Sciatic nerve (tissue), 2 donors: ENCODE data around the gene SNTA1. TPM values are rescaled to one million over a fixed set of nuclear protein-coding genes. Genes with fewer than 3 reads are reported as not detected.
"Not testable (repeated sequence)": the region's sequence is repeated elsewhere in the genome, so short reads cannot be mapped to it uniquely, and the experiment has no call there.

ENCODE experiments used
- ATAC-seq: fragments of 200-7000 bp; cut with Tn5 transposase; one replicate; pipeline ENCODE4 v1.9.1; 2020; ENCODE audit warnings: mild to moderate bottlenecking, moderate library complexity
- DNase-seq: peaks from one replicate; pipeline ENCODE4 v3.0.0-alpha.2; 2020; ENCODE audit warnings: low spot score
- intact Hi-C: fragments of 100-400 bp; cut with DNase I; formaldehyde crosslinking; loops from one replicate; pipeline ENCODE4 v1.14.2; 2022
- total RNA-seq: library from RNA; stranded (reverse); fragmentation: NEBNext Ultra II Directional; extraction: Animal tissue kit (Norgen Biotek cat#: 25700); gene quantifications from one replicate; pipeline ENCODE4 v1.2.1, GENCODE V29; 2021
- donor health status: DM: no; HTN: no; CAD: no.
- donor health status: DM: no; HTN: no; CAD: no.

SNTA1 gene
- total RNA-seq, 1 donor from 2014 or later: 47.1 TPM

- DNase-seq (no peak), ATAC-seq (no peak)
- intact Hi-C loops: no loop called here
Observed at GRCh38 chr20:33407796-33408195, 35.8 kb downstream of the SNTA1 start.

GRCh38 chr20:33407251-33407650 lies 36.3 kb downstream of the SNTA1 start:
- ATAC-seq (no peak), DNase-seq (no peak)
- intact Hi-C loops: no loop called here

DNA sequence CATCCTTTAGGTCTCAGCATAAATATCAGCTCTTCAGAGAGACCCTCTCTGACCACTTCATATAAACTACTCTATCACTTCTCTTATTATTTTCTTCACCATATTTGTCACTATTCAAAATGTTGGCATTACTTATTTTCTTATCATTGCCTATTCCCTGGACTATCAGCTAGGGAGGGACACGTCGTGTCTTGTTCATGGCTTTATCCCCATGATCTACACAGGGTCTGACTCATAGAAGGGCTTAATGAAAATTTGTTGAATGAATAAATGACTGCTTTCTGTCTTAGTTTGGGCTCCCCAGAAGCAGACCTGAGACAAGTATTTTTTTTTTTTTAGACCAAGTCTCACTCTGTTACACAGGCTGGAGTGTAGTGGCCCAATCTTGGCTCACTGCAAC lies 39.3 kb downstream of the SNTA1 start:
- ATAC-seq: no peak
- no peak for DNase-seq
- intact Hi-C loops: no loop called here

- ATAC-seq (peak; percentile 49), DNase-seq (no peak)
- intact Hi-C loops: no loop called here
Observed at GRCh38 chr20:33401921-33402369, 41.6 kb downstream of the SNTA1 start.

DNA sequence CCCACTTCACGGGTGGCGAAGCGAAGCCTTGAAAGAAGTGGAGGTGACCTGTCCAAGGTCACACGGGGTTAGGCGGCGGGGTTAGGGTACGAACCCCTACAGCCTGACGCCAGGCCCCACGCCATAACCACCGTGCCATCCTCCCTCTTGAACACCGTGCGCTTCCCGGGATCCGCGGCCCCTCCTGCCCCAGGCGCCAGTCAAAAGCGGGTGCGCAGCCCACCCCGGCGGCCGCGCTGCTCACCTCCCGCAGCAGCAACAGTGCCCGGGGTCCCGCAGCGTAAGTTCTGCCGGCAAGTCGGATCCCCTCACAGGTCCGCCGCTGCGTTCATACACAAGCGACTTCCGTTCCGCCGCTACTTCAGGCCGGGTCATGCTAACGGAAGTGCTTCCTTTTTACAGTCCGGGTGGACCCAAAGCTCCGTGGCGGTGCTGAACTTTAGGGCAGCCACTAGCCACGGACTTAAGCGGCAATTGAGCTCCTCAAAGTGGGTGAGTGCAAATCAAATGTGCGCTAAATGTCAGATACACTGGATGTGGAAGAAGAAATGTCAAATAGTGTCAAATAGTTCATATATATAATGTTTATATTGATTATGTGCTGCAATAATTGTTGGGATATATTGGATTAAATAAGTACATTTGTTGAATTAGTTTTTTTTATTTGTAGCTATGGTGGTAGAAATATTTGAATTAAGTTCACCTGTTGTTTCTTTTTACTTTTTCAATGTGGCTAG lies 42.2 kb downstream of the SNTA1 start, which contains the start of gene CDK5RAP1:
CDK5RAP1 (minus strand) TSS at position 336 of the 737 bp plus-strand sequence. CDS start 4,455 bp downstream, outside the sequence.
- intact Hi-C loops: no loop called here
- ATAC-seq (peak; percentile 96), DNase-seq (peak; percentile 87)

- intact Hi-C loops: no loop called here
- ATAC-seq (no peak), DNase-seq (no peak)
Observed at GRCh38 chr20:33400812-33401183, 42.8 kb downstream of the SNTA1 start.

GRCh38 chr20:33399924-33400323 lies 43.6 kb downstream of the SNTA1 start:
- intact Hi-C loops: no loop called here
- ATAC-seq (no peak), DNase-seq (no peak)

GRCh38 chr20:33394718-33395117 lies 48.8 kb downstream of the SNTA1 start:
- ATAC-seq (no peak), DNase-seq (no peak)
- intact Hi-C loops: no loop called here

- intact Hi-C loops: no loop called here
- DNase-seq: no peak
- ATAC-seq: peak; percentile 14
Observed at GRCh38 chr20:33393609-33394008, 50.0 kb downstream of the SNTA1 start.

DNA sequence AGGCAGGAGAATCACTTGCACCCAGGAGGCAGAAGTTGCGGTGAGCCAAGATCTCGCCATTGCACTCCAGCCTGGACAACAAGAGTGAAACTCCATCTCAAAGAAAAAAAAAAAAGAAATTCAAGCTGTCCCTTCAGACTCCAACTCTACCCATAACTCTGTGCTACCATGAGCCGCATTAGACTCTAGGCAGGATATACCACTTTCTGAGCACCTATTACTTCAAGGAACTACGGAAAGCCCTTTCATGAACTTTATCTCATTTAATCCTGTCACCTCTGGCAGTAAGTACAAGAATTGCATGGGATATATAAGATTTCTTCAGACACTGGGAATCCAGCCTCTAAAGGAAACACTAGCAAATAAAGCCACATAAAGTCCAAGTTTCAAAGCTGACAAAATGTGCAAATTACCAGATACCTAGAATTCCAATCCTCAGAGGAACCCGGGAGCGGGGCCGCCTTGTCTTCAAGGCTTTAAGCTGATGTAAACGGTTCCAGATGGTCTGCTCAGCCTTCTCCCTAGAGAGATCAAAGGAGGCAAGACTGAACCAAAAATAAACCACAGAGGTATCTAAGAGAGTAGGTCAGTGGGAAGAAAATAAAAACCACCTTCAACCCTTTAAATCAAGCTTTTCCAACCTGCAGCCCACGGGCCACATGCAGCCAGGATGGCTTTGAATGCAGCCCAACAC lies 51.7 kb downstream of the SNTA1 start:
- intact Hi-C loops: no loop called here
- DNase-seq (no peak), ATAC-seq (peak; percentile 85)

GRCh38 chr20:33389326-33389725 lies 54.2 kb downstream of the SNTA1 start:
- ATAC-seq: not testable (repeated sequence)

DNA sequence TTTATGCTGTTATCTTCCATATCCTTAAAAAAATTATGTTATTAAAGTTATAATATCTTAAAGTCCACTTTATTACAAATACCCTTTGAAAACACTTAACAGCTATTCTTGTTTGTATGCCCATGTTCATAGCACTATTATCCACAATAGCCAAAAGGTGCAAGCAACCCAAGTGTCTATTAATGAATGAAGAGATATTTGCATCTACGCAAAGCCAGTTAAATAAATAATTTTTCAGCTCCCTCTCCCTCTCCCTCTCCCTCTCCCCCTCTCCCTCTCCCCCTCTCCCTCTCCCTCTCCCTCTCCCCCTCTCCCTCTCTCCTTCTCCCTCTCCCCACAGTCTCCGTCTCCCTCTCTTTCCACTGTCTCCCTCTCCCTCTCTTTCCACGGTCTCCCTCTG lies 55.3 kb downstream of the SNTA1 start:
- no peak for ATAC-seq
- intact Hi-C loops: no loop called here

More at GRCh38 chr20:33389326-33389725, 54.2 kb downstream of the SNTA1 start:
- DNase-seq, intact Hi-C loops: not testable (repeated sequence)

GRCh38 chr20:33387177-33387576 lies 56.4 kb downstream of the SNTA1 start:
- DNase-seq: no peak
- ATAC-seq: no peak
- intact Hi-C loops: no loop called here

More for the DNA sequence above, 55.3 kb downstream of the SNTA1 start:
- no peak for DNase-seq

GRCh38 chr20:33386673-33387072 lies 56.9 kb downstream of the SNTA1 start:
- DNase-seq (no peak), ATAC-seq (no peak)
- intact Hi-C loops: no loop called here

- intact Hi-C loops: no loop called here
- no peak for ATAC-seq
Observed at GRCh38 chr20:33377366-33377765, 66.2 kb downstream of the SNTA1 start.

DNA sequence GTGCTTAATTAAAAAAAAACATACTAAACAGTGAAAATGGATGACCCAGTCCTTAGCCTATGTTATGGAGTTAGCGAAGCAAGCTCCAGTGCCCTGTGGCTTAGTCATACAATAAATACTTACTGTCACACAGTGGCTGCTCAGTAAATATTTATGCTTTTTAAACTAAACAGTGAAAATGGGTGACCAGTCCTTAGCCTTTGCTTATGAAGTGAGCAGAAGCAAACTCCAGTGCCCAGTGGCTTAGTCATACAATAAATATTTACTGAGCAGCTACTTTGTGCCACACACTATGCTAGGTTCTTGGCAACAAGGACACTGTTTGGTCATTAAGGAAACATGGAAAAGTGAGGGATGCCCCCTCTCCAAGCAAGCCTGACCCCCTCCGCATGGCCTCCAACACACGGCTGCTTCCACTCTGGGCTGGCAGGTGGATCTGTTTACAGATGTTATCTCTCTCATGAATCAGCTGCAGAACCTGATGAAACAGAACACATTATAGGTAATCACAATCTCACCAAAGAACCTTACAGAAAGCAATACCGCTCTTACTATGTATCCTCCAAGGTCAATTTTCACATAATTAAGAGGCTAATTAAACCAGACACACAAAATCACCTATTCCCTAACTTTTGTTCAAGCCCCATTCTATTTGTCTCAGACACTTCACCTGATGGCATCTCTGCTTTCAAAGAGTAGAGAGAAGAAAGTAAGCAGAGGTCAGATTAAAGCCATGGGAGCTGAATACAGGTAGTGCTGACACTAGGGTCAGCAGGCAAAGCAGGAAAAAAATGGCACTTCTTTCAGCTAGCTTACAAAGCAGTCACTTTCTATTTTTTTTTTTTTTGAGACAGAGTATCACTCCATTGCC lies 69.6 kb downstream of the SNTA1 start:
- intact Hi-C loops: no loop called here
- ATAC-seq: no peak
- DNase-seq: no peak

More at GRCh38 chr20:33377366-33377765, 66.2 kb downstream of the SNTA1 start:
- no peak for DNase-seq

DNA sequence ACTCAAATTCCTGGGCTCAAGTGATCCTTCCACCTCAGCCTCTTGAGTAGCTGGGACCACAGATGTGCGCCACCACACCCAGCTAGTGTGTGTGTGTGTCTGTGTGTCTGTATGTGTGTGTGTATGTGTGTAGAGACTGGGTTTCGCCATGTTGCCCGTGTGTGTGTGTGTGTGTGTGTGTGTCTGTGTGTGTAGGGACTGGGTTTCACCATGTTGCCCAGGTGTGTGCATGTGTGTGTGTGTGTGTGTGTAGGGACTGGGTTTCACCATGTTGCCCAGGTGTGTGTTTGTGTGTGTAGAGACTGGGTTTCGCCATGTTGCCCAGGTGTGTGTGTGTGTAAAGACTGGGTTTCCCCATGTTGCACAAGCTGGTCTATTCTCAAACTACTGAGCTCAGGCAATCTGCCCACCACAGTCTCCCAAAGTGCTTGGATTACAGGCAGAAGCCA lies 70.5 kb downstream of the SNTA1 start:
- ATAC-seq (no peak), DNase-seq (no peak)
- intact Hi-C loops: no loop called here

- no peak for DNase-seq
- intact Hi-C loops: no loop called here
- ATAC-seq: no peak
Observed at GRCh38 chr20:33370291-33370690, 73.3 kb downstream of the SNTA1 start.

DNA sequence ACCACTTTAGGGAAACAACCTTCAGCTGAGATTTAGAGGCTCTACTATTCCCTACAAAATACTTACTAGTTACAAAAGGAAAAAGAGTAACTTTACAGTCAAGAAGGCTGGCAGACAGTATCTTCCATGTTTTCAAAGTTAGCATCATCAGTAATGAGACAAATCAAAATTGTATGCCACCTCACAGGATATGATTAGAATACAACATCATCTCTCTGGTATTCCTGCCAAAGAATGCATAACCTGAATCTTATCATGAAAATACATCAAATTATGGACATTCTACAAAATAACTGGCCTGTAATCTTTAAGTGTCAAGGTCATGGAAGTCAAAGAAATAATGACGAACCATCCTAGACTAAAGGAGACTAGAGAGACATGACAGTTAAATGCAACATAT lies 80.7 kb downstream of the SNTA1 start:
- ATAC-seq (no peak), DNase-seq (no peak)
- intact Hi-C loops: no loop called here
